Natural killer cell (primary cell): ENCODE data around the gene CLIP3. TPM values are rescaled to one million over a fixed set of nuclear protein-coding genes. Genes with fewer than 3 reads are reported as not detected.

Experiments used
- ATAC-seq, 3 donors: fragments of 150-1000 bp in 2 of 3; fragments of 200-7000 bp in 1 of 3; cut with Tn5 transposase; 1 replicate in 1 of 3; 2 replicates in 2 of 3; pipeline ENCODE4 v1.10.0; 2021; ENCODE audit warnings: mild to moderate bottlenecking in 2 of 3, moderate library complexity in 2 of 3
- DNase-seq, 2 donors: peaks; one replicate each; pipeline versions ENCODE4 v3.0.0 to v3.0.0-alpha.2; 2013 to 2021; ENCODE audit warnings: mixed read lengths in 1 of 2
- H3K27ac ChIP-seq: one replicate; pipeline ENCODE4 v1.5.1; 2013; ENCODE audit warnings: mild to moderate bottlenecking, low read length
- H3K27me3 ChIP-seq: one replicate; pipeline ENCODE4 v1.6.1; 2013; ENCODE audit warnings: low read length; ENCODE audit not compliant: control insufficient read depth, insufficient read depth
- H3K36me3 ChIP-seq: one replicate; pipeline ENCODE4 v1.6.1; 2013; ENCODE audit warnings: low read length; ENCODE audit not compliant: control insufficient read depth, insufficient read depth
- H3K4me1 ChIP-seq: one replicate; pipeline ENCODE4 v1.6.1; 2013; ENCODE audit warnings: low read length; ENCODE audit not compliant: control insufficient read depth, insufficient read depth
- H3K4me3 ChIP-seq: one replicate; pipeline ENCODE4 v1.5.1; 2013; ENCODE audit warnings: low read length
- H3K9me3 ChIP-seq: one replicate; pipeline ENCODE4 v1.6.1; 2013; ENCODE audit warnings: low read length; ENCODE audit not compliant: control insufficient read depth, insufficient read depth
- H3K27ac Mint-ChIP-seq, 2 donors: one replicate each; pipeline ENCODE4 v1.8.0; 2022; ENCODE audit warnings: mild to moderate bottlenecking in 2 of 2, mixed read lengths in 2 of 2, moderate library complexity in 1 of 2
- H3K27me3 Mint-ChIP-seq, 2 donors: one replicate each; pipeline ENCODE4 v1.8.0; 2022; ENCODE audit warnings: low read depth in 2 of 2, mixed read lengths in 2 of 2
- H3K36me3 Mint-ChIP-seq: one replicate; pipeline ENCODE4 v1.8.0; 2022; ENCODE audit warnings: mixed read lengths
- H3K4me1 Mint-ChIP-seq, 2 donors: one replicate each; pipeline ENCODE4 v1.8.0; 2022; ENCODE audit warnings: mixed read lengths in 2 of 2
- H3K4me3 Mint-ChIP-seq: one replicate; pipeline ENCODE4 v1.8.0; 2022; ENCODE audit warnings: mild to moderate bottlenecking, moderate library complexity, mixed read lengths
- H3K9me3 Mint-ChIP-seq, 2 donors: one replicate each; pipeline ENCODE4 v1.8.0; 2022; ENCODE audit warnings: mixed read lengths in 2 of 2
- WGBS: methylation state at CpG from one replicate; pipeline ENCODE4 v1.1.7; 2013; ENCODE audit warnings: missing lambda C conversion rate; ENCODE audit not compliant: insufficient coverage; 5-methylcytosine and 5-hydroxymethylcytosine counted together
- intact Hi-C: fragments of 100-400 bp; cut with micrococcal nuclease; formaldehyde crosslinking; loops from one replicate; pipeline ENCODE4 v1.14.2; 2022
- total RNA-seq, 4 donors: library from RNA; stranded (reverse); fragments of 120-200 nt in 1 of 4; gene quantifications; one replicate each; pipeline versions ENCODE4 v1.2.3 to v1.2.4, GENCODE V29; 2013 to 2022
- TF ChIP-seq, protein P1 (sequence below): fragments of 200-600 bp; IDR thresholded peaks from one replicate; pipeline ENCODE4 v1.8.0; 2022; ENCODE audit warnings: antibody characterized with exemption

The CLIP3 gene
- total RNA-seq, 3 donors from 2014 or later (not counting 1 experiment from before 2014, with no cell fraction given) = 0.33 to 2.1 (median 1.3) TPM

DNA sequence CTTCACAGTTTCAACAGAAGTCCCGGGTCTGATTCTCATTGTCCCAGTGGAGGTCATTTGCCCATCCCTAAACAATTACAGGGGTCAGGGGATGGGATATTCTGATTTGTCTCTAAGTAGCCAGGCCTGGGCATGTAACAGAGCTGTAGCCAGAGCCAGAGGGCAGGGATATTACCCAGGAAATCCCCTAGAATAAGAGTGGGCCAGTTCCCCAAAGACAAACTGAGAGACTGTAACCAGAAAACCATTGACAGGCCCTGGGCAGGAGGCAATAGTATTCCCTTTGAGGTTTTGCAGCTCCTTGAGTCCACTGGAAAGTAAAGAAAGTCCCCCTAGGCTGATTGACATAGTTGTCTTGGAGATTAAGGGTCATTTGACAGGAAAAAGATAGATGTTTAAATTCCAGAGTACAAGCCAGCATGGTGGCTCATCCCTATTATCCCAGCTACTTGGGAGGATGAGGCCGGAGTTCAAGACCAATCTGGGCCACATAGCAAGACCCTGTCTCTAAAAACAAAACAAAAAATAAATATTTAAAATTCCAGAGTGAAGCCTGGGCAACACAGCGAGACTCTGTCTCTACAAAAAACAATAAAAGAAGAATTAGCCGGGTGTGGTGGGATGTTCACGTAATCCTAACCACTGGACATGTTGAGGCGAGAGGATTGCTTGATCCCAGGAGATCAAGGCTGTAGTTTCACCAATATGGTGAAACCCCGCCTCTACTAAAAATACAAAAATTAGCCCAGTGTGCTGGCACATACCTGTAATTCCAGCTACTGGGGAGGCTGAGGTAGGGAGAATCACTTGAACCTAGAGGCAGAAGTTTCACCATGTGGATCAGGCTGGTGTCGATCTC lies 39.5 kb downstream of the CLIP3 start:
- Mint-ChIP-seq H3K4me1 (peaks cover 12 to 30% of the 10 kb centered on the region in 2 donors), H3K27ac (peak overlapping the region in 1 of 2 donors; percentile 24), H3K9me3 (no peaks in the 10 kb centered on the region), H3K27me3 (peaks cover 3 to 7% of the 10 kb centered on the region in 2 donors), H3K36me3 (no peaks in the 10 kb centered on the region), H3K4me3 (peak overlapping the region; percentile 53)
- DNase-seq (no peak), ATAC-seq (no peak)
- TF ChIP-seq, protein P1, sequence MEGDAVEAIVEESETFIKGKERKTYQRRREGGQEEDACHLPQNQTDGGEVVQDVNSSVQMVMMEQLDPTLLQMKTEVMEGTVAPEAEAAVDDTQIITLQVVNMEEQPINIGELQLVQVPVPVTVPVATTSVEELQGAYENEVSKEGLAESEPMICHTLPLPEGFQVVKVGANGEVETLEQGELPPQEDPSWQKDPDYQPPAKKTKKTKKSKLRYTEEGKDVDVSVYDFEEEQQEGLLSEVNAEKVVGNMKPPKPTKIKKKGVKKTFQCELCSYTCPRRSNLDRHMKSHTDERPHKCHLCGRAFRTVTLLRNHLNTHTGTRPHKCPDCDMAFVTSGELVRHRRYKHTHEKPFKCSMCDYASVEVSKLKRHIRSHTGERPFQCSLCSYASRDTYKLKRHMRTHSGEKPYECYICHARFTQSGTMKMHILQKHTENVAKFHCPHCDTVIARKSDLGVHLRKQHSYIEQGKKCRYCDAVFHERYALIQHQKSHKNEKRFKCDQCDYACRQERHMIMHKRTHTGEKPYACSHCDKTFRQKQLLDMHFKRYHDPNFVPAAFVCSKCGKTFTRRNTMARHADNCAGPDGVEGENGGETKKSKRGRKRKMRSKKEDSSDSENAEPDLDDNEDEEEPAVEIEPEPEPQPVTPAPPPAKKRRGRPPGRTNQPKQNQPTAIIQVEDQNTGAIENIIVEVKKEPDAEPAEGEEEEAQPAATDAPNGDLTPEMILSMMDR = no peak
- intact Hi-C loops = loop anchor here (10.0 kb wide), 1 partner anchor 122 kb away; the partner anchor contains the start of genes OVOL3, POLR2I and TBCB
- no peaks in the 10 kb centered on the region for H3K27me3 ChIP-seq
- peaks cover 2% of the 10 kb centered on the region for H3K36me3 ChIP-seq
- H3K4me3 ChIP-seq = no peak overlapping the region
- over 99% methylated on average over 7 of the region's 8 CpGs for WGBS
- no peak overlapping the region for H3K27ac ChIP-seq
- H3K4me1 ChIP-seq = peaks cover 26% of the 10 kb centered on the region
- H3K9me3 ChIP-seq = no peaks in the 10 kb centered on the region

DNA sequence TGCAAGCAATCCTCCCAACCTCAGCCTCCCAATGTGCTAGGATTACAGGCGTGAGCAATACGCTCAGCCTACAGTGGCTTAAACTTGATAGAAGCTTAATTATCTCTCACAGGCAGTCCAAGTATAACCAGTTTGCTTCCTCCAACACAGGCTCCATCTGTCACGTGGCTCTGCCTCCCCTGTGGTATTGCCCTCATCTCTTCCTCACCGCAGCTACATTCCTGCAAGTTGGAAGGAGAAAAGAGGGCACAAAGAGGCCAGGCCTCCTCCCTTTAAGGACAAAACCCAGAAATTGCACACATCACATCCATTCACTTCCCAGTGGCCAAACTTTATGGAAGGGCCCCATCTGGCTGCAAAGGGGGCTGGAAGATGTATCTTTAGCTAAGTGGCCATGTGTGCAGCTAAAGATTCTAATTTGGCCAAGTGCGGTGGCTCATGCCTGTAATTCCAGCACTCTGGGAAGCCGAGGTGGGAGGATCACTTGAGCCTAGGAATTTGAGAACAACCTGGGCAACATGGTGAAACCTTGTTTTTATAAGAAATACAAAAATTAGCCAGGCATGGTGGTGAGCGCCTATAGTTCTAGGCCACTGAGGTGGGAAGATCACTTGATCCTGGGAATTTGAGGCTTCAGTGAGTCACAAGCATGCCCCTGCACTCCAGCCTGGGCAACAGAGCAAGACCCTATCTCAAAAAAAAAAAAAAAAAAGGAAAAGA lies 40.8 kb downstream of the CLIP3 start:
- TF ChIP-seq, protein P1 = no peak
- H3K27me3 ChIP-seq = peaks cover under 1% of the 10 kb centered on the region
- 86% methylated on average over 7 of the region's 7 CpGs for whole genome bisulfite sequencing
- intact Hi-C loops = loop anchor here (10.0 kb wide), 1 partner anchor 123 kb away; the partner anchor contains the start of genes OVOL3, POLR2I and TBCB
- DNase-seq (no peak), ATAC-seq (no peak)
- no peaks in the 10 kb centered on the region for H3K36me3 Mint-ChIP-seq
- H3K9me3 Mint-ChIP-seq = no peaks in the 10 kb centered on the region
- H3K4me1 ChIP-seq = peaks cover 33% of the 10 kb centered on the region
- H3K27me3 Mint-ChIP-seq = peaks cover 10 to 14% of the 10 kb centered on the region in 2 donors
- H3K4me3 Mint-ChIP-seq = peak overlapping the region; percentile 42
- H3K27ac Mint-ChIP-seq = peak overlapping the region in 1 of 2 donors; percentile 26
- H3K4me1 Mint-ChIP-seq = peaks cover 12 to 24% of the 10 kb centered on the region in 2 donors
- no peaks in the 10 kb centered on the region for H3K9me3 ChIP-seq
- no peak overlapping the region for H3K4me3 ChIP-seq
- no peaks in the 10 kb centered on the region for H3K36me3 ChIP-seq
- H3K27ac ChIP-seq = no peak overlapping the region

DNA sequence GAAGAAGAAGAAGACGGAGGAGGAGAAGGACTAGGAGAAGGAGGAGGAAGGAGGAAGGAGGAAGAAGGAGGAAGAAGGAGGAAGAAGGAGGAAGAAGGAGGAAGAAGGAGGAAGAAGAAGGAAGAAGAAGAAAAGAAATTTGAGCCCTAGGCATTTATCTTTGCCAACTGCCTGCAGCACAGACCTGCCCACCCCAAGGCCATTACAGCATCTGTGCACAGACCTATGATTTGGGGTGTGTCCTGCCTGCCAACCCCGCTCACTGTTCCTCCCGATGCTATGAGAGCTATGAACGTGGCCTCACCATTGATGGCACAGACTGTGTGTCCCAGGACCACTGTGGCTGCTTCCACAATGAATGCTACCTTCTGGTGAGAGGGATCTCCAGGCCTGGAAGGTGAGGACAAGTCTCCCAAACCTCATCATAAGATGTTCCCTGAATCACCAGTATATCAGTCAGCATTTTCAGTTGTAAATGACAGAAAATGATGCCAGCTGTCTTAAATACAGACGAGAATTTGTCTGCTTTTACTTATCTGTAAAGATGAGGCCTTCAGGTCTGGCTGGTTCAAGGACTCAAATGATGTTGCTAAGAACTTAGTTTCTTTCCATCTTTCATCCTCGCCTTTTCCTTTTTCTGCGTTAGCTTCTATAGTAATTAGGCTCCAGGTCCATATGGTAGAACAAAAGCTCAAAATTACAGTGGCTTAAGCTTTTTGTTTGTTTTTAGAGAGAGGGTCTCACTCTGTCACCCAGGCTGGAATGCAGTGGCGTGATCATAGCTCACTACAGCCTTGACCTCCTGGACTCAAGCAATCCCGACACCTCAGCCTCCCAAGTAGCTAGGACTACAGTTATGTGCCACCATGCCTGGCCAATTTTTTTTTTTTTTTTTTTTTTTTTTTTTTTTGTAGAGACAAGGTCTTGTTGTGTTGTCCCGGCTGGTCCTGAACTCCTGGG lies 41.6 kb downstream of the CLIP3 start:
- Histone ChIP-seq H3K27ac (no peak overlapping the region), H3K4me3 (no peak overlapping the region), H3K9me3 (no peaks in the 10 kb centered on the region), H3K27me3 (peaks cover 7% of the 10 kb centered on the region), H3K36me3 (no peaks in the 10 kb centered on the region), H3K4me1 (peaks cover 27% of the 10 kb centered on the region)
- 92% methylated on average over 10 of the region's 10 CpGs for WGBS
- H3K36me3 Mint-ChIP-seq = no peaks in the 10 kb centered on the region
- H3K27me3 Mint-ChIP-seq = peaks cover 14 to 22% of the 10 kb centered on the region in 2 donors
- no peak overlapping the region for H3K27ac Mint-ChIP-seq
- no peak overlapping the region for H3K4me3 Mint-ChIP-seq
- peaks cover 5 to 23% of the 10 kb centered on the region in 2 donors for H3K4me1 Mint-ChIP-seq
- H3K9me3 Mint-ChIP-seq = no peaks in the 10 kb centered on the region
- intact Hi-C loops = loop anchor here (10.0 kb wide), 1 partner anchor 124 kb away; the partner anchor contains the start of genes OVOL3, POLR2I and TBCB
- TF ChIP-seq, protein P1 = no peak
- ATAC-seq (no peak), DNase-seq (no peak)
